OCI-LY7 (cell line): ENCODE measurements around the gene DERL3. TPM values are rescaled to one million over a fixed set of nuclear protein-coding genes. Genes with fewer than 3 reads are reported as not detected.

Experiments
- BruUV-seq: library from RNA; stranded (reverse); fragments of 400-500 nt; replicated peaks from 2 replicates; lab custom pipeline; 2021; lab: Mats Ljungman, UMichigan
- CTCF ChIA-PET: fragments of 300-600 bp; sonication (Branson Sonifier 250); formaldehyde crosslinking; loops from one replicate; lab custom pipeline; 2022; ENCODE audit warnings: antibody characterized with exemption; ENCODE audit not compliant: unreplicated experiment; lab: Charles Lee
- POLR2A ChIA-PET: fragments of 300-600 bp; sonication (Branson Sonifier 250); formaldehyde crosslinking; loops from one replicate; lab custom pipeline; 2022; ENCODE audit warnings: antibody characterized with exemption; lab: Charles Lee
- DNase-seq: peaks from one replicate; pipeline ENCODE4 v3.0.0-alpha.2; 2015; ENCODE audit warnings: low spot score
- H2AFZ ChIP-seq: fragments of 200-600 bp; sonication (generic), shearing (Covaris generic); 2 replicates; pipeline ENCODE4 v1.6.1; 2014; ENCODE audit warnings: mild to moderate bottlenecking, antibody characterized with exemption, low read length, moderate library complexity
- H3K27ac ChIP-seq: fragments of 200-600 bp; sonication (generic); 2 replicates; pipeline ENCODE4 v1.5.1; 2014; ENCODE audit warnings: mixed run types, low read depth, mild to moderate bottlenecking, moderate library complexity, low read length, inconsistent platforms; ENCODE audit not compliant: poor library complexity, severe bottlenecking
- H3K36me3 ChIP-seq: fragments of 200-600 bp; sonication (generic); 2 replicates; pipeline ENCODE4 v1.6.1; 2014; ENCODE audit warnings: mild to moderate bottlenecking, antibody characterized with exemption, low read length, moderate library complexity, mixed read lengths; ENCODE audit not compliant: insufficient read depth
- H3K4me1 ChIP-seq: fragments of 200-600 bp; sonication (generic); 2 replicates; pipeline ENCODE4 v1.5.1; 2014; ENCODE audit warnings: mild to moderate bottlenecking, low read length; ENCODE audit not compliant: insufficient read depth, poor library complexity, severe bottlenecking
- H3K4me2 ChIP-seq: fragments of 200-600 bp; sonication (generic); 2 replicates; pipeline ENCODE4 v1.6.1; 2014; ENCODE audit warnings: mild to moderate bottlenecking, low read length
- H3K4me3 ChIP-seq: fragments of 200-600 bp; sonication (generic); 2 replicates; pipeline ENCODE4 v1.5.1; 2014; ENCODE audit warnings: mild to moderate bottlenecking, low read depth, low read length; ENCODE audit not compliant: poor library complexity, severe bottlenecking
- H3K79me2 ChIP-seq: fragments of 200-600 bp; sonication (generic); 2 replicates; pipeline ENCODE4 v1.6.1; 2016; ENCODE audit warnings: low read depth, mild to moderate bottlenecking, low read length, moderate library complexity, mixed read lengths; ENCODE audit not compliant: insufficient read depth
- H3K9me2 ChIP-seq: fragments of 200-600 bp; sonication (generic); 2 replicates; pipeline ENCODE4 v1.6.1; 2016; ENCODE audit warnings: mild to moderate bottlenecking, low read length, mixed read lengths; ENCODE audit not compliant: insufficient read depth
- H3K9me3 ChIP-seq: fragments of 200-600 bp; sonication (generic); 2 replicates; pipeline ENCODE4 v1.6.1; 2014; ENCODE audit warnings: mild to moderate bottlenecking, mixed run types, low read length, mixed read lengths
- H4K20me1 ChIP-seq: fragments of 200-600 bp; sonication (generic); 2 replicates; pipeline ENCODE4 v1.6.1; 2014; ENCODE audit warnings: mild to moderate bottlenecking, antibody characterized with exemption, low read length, moderate library complexity, mixed read lengths; ENCODE audit not compliant: insufficient read depth
- CTCF ChIP-seq: fragments of 200-600 bp; sonication (generic); conservative IDR thresholded peaks from 2 replicates; pipeline ENCODE4 v1.5.1; 2014; ENCODE audit warnings: mild to moderate bottlenecking, antibody characterized with exemption, low read length, moderate library complexity, mixed read lengths
- EZH2phosphoT487 ChIP-seq: fragments of 200-600 bp; sonication (generic); IDR thresholded peaks from 2 replicates; pipeline ENCODE4 v1.6.1; 2018; ENCODE audit warnings: low read depth, borderline replicate concordance, mild to moderate bottlenecking, mixed run types, antibody characterized with exemption, low read length, moderate library complexity, mixed read lengths
- intact Hi-C: fragments of 100-400 bp; cut with micrococcal nuclease; formaldehyde crosslinking; loops from one replicate; pipeline ENCODE4 v1.10.0; 2022; ENCODE audit not compliant: unreplicated experiment
- total RNA-seq, 2 experiments: library from RNA; depleted of rRNA in 1 of 2; stranded (reverse); fragments of >200 nt in 1 of 2; shearing (Covaris generic) in 1 of 2; gene quantifications; 2 replicates each; pipeline ENCODE4 v1.2.3, GENCODE V29; 2014 to 2022

DERL3 gene
- total RNA-seq, 2 experiments from 2014 or later = 44.6 to 52.1 TPM

- Histone ChIP-seq H4K20me1 (no peaks in the 10 kb centered on the region), H3K79me2 (no peaks in the 10 kb centered on the region), H3K4me1 (peaks cover 37% of the 10 kb centered on the region), H3K27ac (no peak overlapping the region), H3K4me3 (no peak overlapping the region), H3K4me2 (no peak overlapping the region), H3K9me3 (no peaks in the 10 kb centered on the region), H3K36me3 (peaks cover 98% of the 10 kb centered on the region), H3K9me2 (no peaks in the 10 kb centered on the region), H2AFZ (no peak overlapping the region)
- CTCF ChIA-PET = no interaction called here
- POLR2A ChIA-PET = interaction anchor here (0.6 kb wide), 1 partner anchor 12 kb away, joined by 3 read pairs; no protein-coding TSS in a partner anchor
- intact Hi-C loops = no loop called here
- BruUV-seq = no TSS peak
- no peak for DNase-seq
- TF ChIP-seq CTCF = no peak
- TF ChIP-seq EZH2phosphoT487 = no peak
Measured at GRCh38 chr22:23823331-23823791, 15.4 kb downstream of the DERL3 start.

- Histone ChIP-seq H3K27ac (no peak overlapping the region), H3K9me3 (no peaks in the 10 kb centered on the region), H3K36me3 (peaks cover 100% of the 10 kb centered on the region), H2AFZ (no peak overlapping the region), H3K4me1 (peaks cover 41% of the 10 kb centered on the region), H3K79me2 (no peaks in the 10 kb centered on the region), H3K9me2 (no peaks in the 10 kb centered on the region), H3K4me2 (no peak overlapping the region), H4K20me1 (no peaks in the 10 kb centered on the region), H3K4me3 (no peak overlapping the region)
- no peak for DNase-seq
- BruUV-seq = no TSS peak
- CTCF ChIA-PET = no interaction called here
- TF ChIP-seq CTCF (no peak), EZH2phosphoT487 (no peak)
- intact Hi-C loops = no loop called here
- POLR2A ChIA-PET = no interaction called here
Measured at GRCh38 chr22:23822101-23822671, 16.6 kb downstream of the DERL3 start.

DNA sequence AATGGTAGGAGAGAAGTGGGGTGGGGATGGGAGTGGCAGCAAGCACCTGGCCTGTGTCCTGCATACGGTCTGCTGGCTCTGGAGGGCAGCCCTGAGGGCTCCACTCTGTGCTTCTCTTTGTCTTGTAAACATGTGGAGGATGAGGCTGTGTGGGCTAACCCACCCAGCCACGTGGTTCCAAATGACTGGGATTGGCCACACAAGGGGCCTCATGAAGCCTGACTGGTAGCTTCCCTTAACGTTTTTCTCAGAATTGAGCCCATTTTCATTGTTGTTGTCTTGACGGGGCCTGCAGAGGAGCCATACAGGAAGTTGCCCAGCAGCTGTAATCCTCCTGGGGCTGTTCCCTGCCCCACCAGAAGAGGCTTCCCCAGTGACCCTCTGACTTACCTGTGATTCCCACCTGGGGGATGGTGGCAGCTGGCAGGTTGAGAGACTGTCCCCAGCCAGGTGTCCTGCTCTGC, 18.0 kb downstream of the DERL3 start:
- Histone ChIP-seq H4K20me1 (no peaks in the 10 kb centered on the region), H3K9me3 (no peaks in the 10 kb centered on the region), H2AFZ (no peak overlapping the region), H3K36me3 (peaks cover 100% of the 10 kb centered on the region), H3K79me2 (no peaks in the 10 kb centered on the region), H3K9me2 (no peaks in the 10 kb centered on the region), H3K4me3 (no peak overlapping the region), H3K4me1 (peaks cover 26% of the 10 kb centered on the region), H3K27ac (peak overlapping the region; percentile 53), H3K4me2 (no peak overlapping the region)
- TF ChIP-seq EZH2phosphoT487 (no peak), CTCF (no peak)
- DNase-seq = peak; percentile 59
- ChIA-PET POLR2A (no interaction called here), CTCF (interaction anchor here (0.6 kb wide), 1 partner anchor 104 kb away, joined by 3 read pairs; no protein-coding TSS in a partner anchor)
- BruUV-seq = no TSS peak
- intact Hi-C loops = no loop called here
